ENCODE measurements around the gene PROCA1. TPM values are rescaled to one million over a fixed set of nuclear protein-coding genes. Genes with fewer than 3 reads are reported as not detected.

The PROCA1 gene
- polyA plus RNA-seq, 1 experiment: 0.52 TPM

GRCh38 chr17:28714281-28714680 lies 2.6 kb upstream of the PROCA1 start:
- Histone ChIP-seq H3K27me3 (ENCODE audit: control insufficient read depth, insufficient read depth, low read length) (no peaks in the 10 kb centered on the region), H3K9me3 (ENCODE audit: control insufficient read depth, insufficient read depth, low read length) (no peaks in the 10 kb centered on the region; the same call in 1 of the 2 replicates), H3K4me3 (ENCODE audit: low read depth, low read length) (no peak overlapping the region), H3K27ac (ENCODE audit: low read depth, low read length) (no peak overlapping the region)
- DNase-seq (ENCODE audit: low read depth, low spot score): no peak
- no peak for TF ChIP-seq CTCF (IDR thresholded peaks at IDR 0.05; ENCODE audit: low read depth, low read length)
- ChIA-PET POLR2A (no interaction called here), CTCF (no interaction called here)

- ChIA-PET POLR2A (interaction anchor here (1.0 kb wide), 1 partner anchor 11 kb away, joined by 5 read pairs; no protein-coding TSS in a partner anchor), CTCF (interaction anchor here (0.6 kb wide), 1 partner anchor 30 kb away, joined by 4 read pairs; no protein-coding TSS in a partner anchor)
- DNase-seq (ENCODE audit: low read depth, low spot score): no peak
- Histone ChIP-seq H3K27me3 (ENCODE audit: control insufficient read depth, insufficient read depth, low read length) (no peaks in the 10 kb centered on the region), H3K9me3 (ENCODE audit: control insufficient read depth, insufficient read depth, low read length) (no peaks in the 10 kb centered on the region; the same call in 1 of the 2 replicates), H3K27ac (ENCODE audit: low read depth, low read length) (no peak overlapping the region), H3K4me3 (ENCODE audit: low read depth, low read length) (no peak overlapping the region)
- no peak for TF ChIP-seq CTCF (IDR thresholded peaks at IDR 0.05; ENCODE audit: low read depth, low read length)
Measured at GRCh38 chr17:28712705-28713415, 1.2 kb upstream of the PROCA1 start.

- CTCF ChIA-PET: interaction anchor here (0.6 kb wide), 1 partner anchor 31 kb away, joined by 4 read pairs; no protein-coding TSS in a partner anchor
- POLR2A ChIA-PET: interaction anchor here (1.0 to 2.6 kb wide), 4 partner anchors 8 to 50 kb away, joined by 5 to 40 read pairs (median 14); partner anchors contain the start of genes RPL23A, SDF2, SUPT6H and TLCD1
- H3K27ac ChIP-seq (ENCODE audit: low read depth, low read length): peak overlapping the region; percentile 78
Measured at GRCh38 chr17:28712032-28712704, 480 bp upstream of the PROCA1 start.

GRCh38 chr17:28710861-28711722 lies 596 bp downstream of the PROCA1 start:
- TF ChIP-seq CTCF (IDR thresholded peaks at IDR 0.05; ENCODE audit: low read depth, low read length): no peak
- POLR2A ChIA-PET: interaction anchor here (0.6 to 2.6 kb wide), 11 partner anchors 9 to 349 kb away, joined by 3 to 40 read pairs (median 4); partner anchors contain the start of genes FAM222B, RPL23A, SDF2 and SUPT6H
- CTCF ChIA-PET: interaction anchor here (0.9 to 2.0 kb wide), 4 partner anchors 8 to 65 kb away, joined by 3 to 6 read pairs (median 5); partner anchors contain the start of genes RPL23A and TLCD1
- H3K27ac ChIP-seq (ENCODE audit: low read depth, low read length): peak overlapping the region; percentile 78
- H3K9me3 ChIP-seq (ENCODE audit: control insufficient read depth, insufficient read depth, low read length): no peaks in the 10 kb centered on the region
- no peaks in the 10 kb centered on the region for H3K27me3 ChIP-seq (ENCODE audit: control insufficient read depth, insufficient read depth, low read length)
- peak overlapping the region; percentile 64 for H3K4me3 ChIP-seq (ENCODE audit: low read depth, low read length)
- DNase-seq (ENCODE audit: low read depth, low spot score): peak; percentile 68

More at GRCh38 chr17:28712032-28712704, 480 bp upstream of the PROCA1 start:
- H3K9me3 ChIP-seq (ENCODE audit: control insufficient read depth, insufficient read depth, low read length): no peaks in the 10 kb centered on the region; the same call in 1 of the 2 replicates
- no peak for TF ChIP-seq CTCF (IDR thresholded peaks at IDR 0.05; ENCODE audit: low read depth, low read length)
- no peaks in the 10 kb centered on the region for H3K27me3 ChIP-seq (ENCODE audit: control insufficient read depth, insufficient read depth, low read length)
- no peak for DNase-seq (ENCODE audit: low read depth, low spot score)
- H3K4me3 ChIP-seq (ENCODE audit: low read depth, low read length): peak overlapping the region; percentile 44

Data from AG04450 (cell line).